HepG2 (cell line): ENCODE measurements around the gene HAGHL. TPM values are rescaled to one million over a fixed set of nuclear protein-coding genes. Genes with fewer than 3 reads are reported as not detected.

ENCODE experiments used
- ATAC-seq: fragments of 200-7000 bp; cut with Tn5 transposase; 3 replicates; pipeline ENCODE4 v1.9.1; 2020; ENCODE audit warnings: mild to moderate bottlenecking, moderate library complexity
- BruUV-seq: library from RNA; stranded (reverse); fragments of 400-500 nt; replicated peaks from 2 replicates; lab custom pipeline; 2021; lab: Mats Ljungman, UMichigan
- CTCF ChIA-PET: fragments of 300-600 bp; formaldehyde crosslinking; extraction: SDS; loops from one replicate; lab custom pipeline; 2021; ENCODE audit warnings: low total read pairs, inconsistent platforms, low intra/inter-chr PET ratio; lab: Yijun Ruan, JAX
- POLR2A ChIA-PET: fragments of 350-600 bp; sonication (Branson Sonifier 250); formaldehyde crosslinking; loops from one replicate; lab custom pipeline; 2020; ENCODE audit warnings: antibody characterized with exemption, inconsistent platforms; lab: Yijun Ruan, JAX
- DNase-seq: peaks from one replicate; pipeline ENCODE4 v3.0.0-alpha.2; 2015; ENCODE audit warnings: low spot score
- FAIRE-seq: peaks from 3 replicates; lab custom pipeline; 2011; peaks lifted over from hg19 to GRCh38; lab: Jason Lieb, UNC
- H2AFZ ChIP-seq: one replicate; pipeline ENCODE4 v1.6.1; 2011; ENCODE audit warnings: low read length, inconsistent platforms
- H3K27ac ChIP-seq: fragments of 300-600 bp; 3 replicates; pipeline ENCODE4 v1.8.0; 2011; ENCODE audit warnings: mixed run types, mild to moderate bottlenecking, mixed read lengths, low read length, inconsistent platforms; ENCODE audit not compliant: insufficient read depth; ENCODE audit errors: extremely low read length
- H3K27me3 ChIP-seq, 2 experiments: fragments of 200-600 bp in 1 of 2; 2 replicates in 1 of 2; 3 replicates in 1 of 2; pipeline versions ENCODE4 v1.6.0 to v1.8.0; 2011; ENCODE audit warnings: low read length in 2 of 2, mild to moderate bottlenecking in 2 of 2, moderate library complexity in 2 of 2, inconsistent platforms in 1 of 2; ENCODE audit not compliant: insufficient read depth in 2 of 2, control insufficient read depth in 1 of 2
- H3K36me3 ChIP-seq, 2 experiments: fragments of 200-600 bp in 1 of 2; replicated peaks in 1 of 2; 2 replicates in 1 of 2; 3 replicates in 1 of 2; pipeline versions ENCODE4 v1.5.1 to v1.8.0; 2011; ENCODE audit warnings: low read length in 2 of 2, inconsistent platforms in 1 of 2; ENCODE audit not compliant: insufficient read depth in 2 of 2, control insufficient read depth in 1 of 2
- H3K4me1 ChIP-seq: 2 replicates; pipeline ENCODE4 v1.5.1; 2012; ENCODE audit warnings: low read length, inconsistent platforms; ENCODE audit not compliant: insufficient read depth
- H3K4me2 ChIP-seq: 2 replicates; pipeline ENCODE4 v1.6.0; 2011; ENCODE audit warnings: low read depth, low read length, inconsistent platforms
- H3K4me3 ChIP-seq, 3 experiments: fragments of 200-600 bp in 1 of 3; sonication (generic), shearing (Covaris generic) in 1 of 3; replicated peaks in 1 of 3; 2 replicates each; pipeline ENCODE4 v1.5.1; 2011 to 2016; ENCODE audit warnings: low read length in 3 of 3, inconsistent platforms in 2 of 3, low read depth in 2 of 3, mild to moderate bottlenecking in 2 of 3, control low read depth in 1 of 3, mixed read lengths in 1 of 3; ENCODE audit not compliant: insufficient read depth in 1 of 3
- H3K79me2 ChIP-seq: one replicate; pipeline ENCODE4 v1.6.1; 2011; ENCODE audit warnings: low read length, inconsistent platforms; ENCODE audit not compliant: insufficient read depth
- H3K9ac ChIP-seq: 2 replicates; pipeline ENCODE4 v1.6.0; 2011; ENCODE audit warnings: mild to moderate bottlenecking, low read depth, low read length, inconsistent platforms; ENCODE audit not compliant: insufficient read depth
- H3K9me3 ChIP-seq: 2 replicates; pipeline ENCODE4 v1.5.1; 2012; ENCODE audit warnings: mild to moderate bottlenecking, low read length
- H4K20me1 ChIP-seq: 2 replicates; pipeline ENCODE4 v1.6.0; 2011; ENCODE audit warnings: inconsistent platforms, mild to moderate bottlenecking, low read length, moderate library complexity; ENCODE audit not compliant: insufficient read depth
- ARHGAP35 ChIP-seq: sonication (generic); formaldehyde crosslinking; IDR thresholded peaks from 2 replicates; pipeline ENCODE4 v1.9.0; 2022; ENCODE audit warnings: mild to moderate bottlenecking, inconsistent platforms, moderate library complexity, missing genetic modification reagents, borderline replicate concordance
- CHD4 ChIP-seq: fragments of 200-600 bp; sonication (generic); IDR thresholded peaks from 2 replicates; pipeline ENCODE4 v1.7.0; 2017; ENCODE audit warnings: mild to moderate bottlenecking, low read length, borderline replicate concordance
- LCORL ChIP-seq, 2 experiments: fragments of 450-650 bp in 1 of 2; sonication (generic) in 1 of 2; formaldehyde crosslinking in 1 of 2; IDR thresholded peaks; 2 replicates each; pipeline versions ENCODE4 v1.5.0 to v1.6.1; 2017 to 2020; ENCODE audit warnings: antibody characterized with exemption in 1 of 2, missing genetic modification reagents in 1 of 2
- MAFF ChIP-seq: IDR thresholded peaks from 2 replicates; pipeline ENCODE4 v1.6.1; 2011; ENCODE audit warnings: low read depth, low read length, improper control_type of control experiment
- SOX13 ChIP-seq, 3 experiments: fragments of 450-650 bp in 1 of 3; sonication (generic) in 1 of 3; formaldehyde crosslinking in 1 of 3; IDR thresholded peaks in 2 of 3; conservative IDR thresholded peaks in 1 of 3; 2 replicates each; pipeline versions ENCODE4 v1.5.0 to v1.6.1; 2016 to 2020; ENCODE audit warnings: antibody characterized with exemption in 1 of 3, mild to moderate bottlenecking in 1 of 3, missing compliant biosample characterization in 1 of 3, missing genetic modification reagents in 1 of 3, moderate library complexity in 1 of 3
- SRSF1 ChIP-seq: fragments of 200-400 bp; formaldehyde crosslinking; optimal IDR thresholded peaks from 2 replicates; pipeline ENCODE3; 2017; ENCODE audit warnings: mild to moderate bottlenecking, low read depth, low read length, moderate library complexity
- TARDBP ChIP-seq: sonication (generic); formaldehyde crosslinking; IDR thresholded peaks from 2 replicates; pipeline ENCODE4 v1.8.0; 2022; ENCODE audit warnings: mild to moderate bottlenecking, missing genetic modification reagents
- YY1 ChIP-seq: IDR thresholded peaks from 2 replicates; pipeline ENCODE4 v1.6.1; 2011; ENCODE audit warnings: low read length, low read depth, moderate library complexity, mild to moderate bottlenecking; ENCODE audit not compliant: insufficient read depth, insufficient replicate concordance
- ZBTB38 ChIP-seq: sonication (generic); formaldehyde crosslinking; IDR thresholded peaks from 2 replicates; pipeline ENCODE4 v1.5.1; 2020; ENCODE audit warnings: mild to moderate bottlenecking, missing genetic modification reagents
- ZBTB4 ChIP-seq: sonication (generic); formaldehyde crosslinking; IDR thresholded peaks from 2 replicates; pipeline ENCODE4 v1.4.0; 2020; ENCODE audit warnings: missing genetic modification reagents, mild to moderate bottlenecking, borderline replicate concordance
- ZNF235 ChIP-seq: sonication (generic); formaldehyde crosslinking; IDR thresholded peaks from 2 replicates; pipeline ENCODE4 v1.8.1; 2023; ENCODE audit warnings: mild to moderate bottlenecking, missing genetic modification reagents, borderline replicate concordance
- ZNF547 ChIP-seq: sonication (generic); formaldehyde crosslinking; IDR thresholded peaks from 2 replicates; pipeline ENCODE4 v1.5.1; 2020; ENCODE audit warnings: mild to moderate bottlenecking, missing genetic modification reagents
- ZNF761 ChIP-seq: sonication (generic); formaldehyde crosslinking; conservative IDR thresholded peaks from 2 replicates; pipeline ENCODE4 v1.4.0; 2020; ENCODE audit warnings: mild to moderate bottlenecking, missing genetic modification reagents
- ZNF83 ChIP-seq: sonication (generic); formaldehyde crosslinking; IDR thresholded peaks from 2 replicates; pipeline ENCODE4 v1.4.0; 2020; ENCODE audit warnings: missing genetic modification reagents, mild to moderate bottlenecking, borderline replicate concordance
- ZSCAN31 ChIP-seq: sonication (generic); formaldehyde crosslinking; IDR thresholded peaks from 2 replicates; pipeline ENCODE4 v1.5.0; 2020; ENCODE audit warnings: low read depth, mild to moderate bottlenecking, missing genetic modification reagents
- WGBS: methylation state at CpG from one replicate; pipeline ENCODE4 v1.1.6; 2017; ENCODE audit warnings: low lambda C conversion rate; 5-methylcytosine and 5-hydroxymethylcytosine counted together
- in situ Hi-C: cut with HindIII; loops from 2 replicates; pipeline ENCODE4 v1.10.0; 2017; ENCODE audit warnings: low pct_unique_long_range_greater_than_20kb; ENCODE audit not compliant: extremely low pct_ligation_motif_present
- intact Hi-C: fragments of 100-400 bp; cut with micrococcal nuclease; formaldehyde crosslinking; loops from one replicate; pipeline ENCODE4 v1.10.0; 2022; ENCODE audit not compliant: unreplicated experiment
- polyA plus RNA-seq, 8 experiments: library from polyadenylated mRNA; depleted of rRNA in 3 of 8; stranded (reverse) in 7 of 8; unstranded in 1 of 8; fragments of >200 nt; fragmentation: Illumina TruSeq in 4 of 8; extraction: Trizol in 4 of 8; gene quantifications; 2 replicates each; pipeline versions ENCODE4 v1.2.1 to v1.2.3, GENCODE V29; 2011 to 2016; ENCODE audit warnings: low read depth in 4 of 8, missing spikeins in 1 of 8, mixed read lengths in 1 of 8; ENCODE audit not compliant: insufficient read depth in 1 of 8
- total RNA-seq, 5 experiments: library from RNA; depleted of rRNA; stranded (reverse); fragments of >200 nt; fragmentation: Illumina TruSeq; extraction: Trizol; gene quantifications; 2 replicates each; pipeline ENCODE4 v1.2.3, GENCODE V29; 2016; ENCODE audit warnings: low read depth in 1 of 5
- TF ChIP-seq, protein P1 (sequence below): IDR thresholded peaks from 2 replicates; pipeline ENCODE4 v1.6.1; 2012; ENCODE audit warnings: inconsistent platforms
- TF ChIP-seq, protein P2 (sequence below): IDR thresholded peaks from 2 replicates; pipeline ENCODE4 v1.6.1; 2016; ENCODE audit warnings: missing compliant biosample characterization, missing genetic modification reagents, borderline replicate concordance

HAGHL gene
- total and polyA plus RNA-seq, 2 of the 13 experiments (the other 11 are each of a cell fraction or from before 2014, with no cell fraction given) = 3.4 to 8.4 TPM

- Histone ChIP-seq H3K4me2 (peak overlapping the region; percentile 92), H3K9me3 (no peaks in the 10 kb centered on the region), H3K27me3 (peaks cover 0 to 8% of the 10 kb centered on the region in 2 experiments; a peak in 2 of 5 replicates), H2AFZ (no peak overlapping the region), H4K20me1 (peaks cover 5% of the 10 kb centered on the region), H3K27ac (peak overlapping the region; percentile 45), H3K79me2 (peaks cover 3% of the 10 kb centered on the region), H3K9ac (peak overlapping the region; percentile 54), H3K36me3 (no peaks in the 10 kb centered on the region), H3K4me3 (peak overlapping the region; percentile 58 to 77 (median 66); a peak in 5 of 6 replicates), H3K4me1 (peaks cover 51% of the 10 kb centered on the region)
- BruUV-seq = no TSS peak
- in situ Hi-C loops = no loop called here
- CTCF ChIA-PET = no interaction called here
- peak; percentile 38 for ATAC-seq
- FAIRE-seq = no peak
- intact Hi-C loops = no loop called here
- WGBS = 0% methylated on average over 3 of the region's 74 CpGs
- POLR2A ChIA-PET = interaction anchor here (1.0 to 2.4 kb wide), 11 partner anchors 10 to 73 kb away, joined by 3 to 14 read pairs (median 6); partner anchors contain the start of genes CCDC78, CHTF18, CIAO3 and HAGHL
- DNase-seq = no peak
- TF ChIP-seq ZBTB4 (no peak), ZSCAN31 (CRISPR knock-in tag) (0 out of 2 replicates have a peak, but pooled peaks have one; percentile 24), MAFF (no peak), SRSF1 (peak; percentile 59), YY1 (no peak), ARHGAP35 (CRISPR knock-in tag) (no peak), CHD4 (no peak), ZNF761 (no peak), LCORL (IDR thresholded peaks at IDR 0.05) (no peak), LCORL (CRISPR knock-in tag; IDR thresholded peaks at IDR 0.05) (no peak), ZBTB38 (CRISPR knock-in tag) (no peak; the same call in 1 of the 2 replicates), ZNF547 (CRISPR knock-in tag) (no peak), SOX13 (IDR thresholded peaks at IDR 0.05) (no peak), SOX13 (CRISPR knock-in tag; conservative IDR thresholded peaks at IDR 0.05 in 1 of 2, IDR thresholded peaks at IDR 0.05 in 1 of 2) (no peak), ZNF235 (CRISPR knock-in tag) (no peak), TARDBP (0 out of 2 replicates have a peak, but pooled peaks have one; percentile 28), ZNF83 (CRISPR knock-in tag) (no peak)
- TF ChIP-seq, protein P1, sequence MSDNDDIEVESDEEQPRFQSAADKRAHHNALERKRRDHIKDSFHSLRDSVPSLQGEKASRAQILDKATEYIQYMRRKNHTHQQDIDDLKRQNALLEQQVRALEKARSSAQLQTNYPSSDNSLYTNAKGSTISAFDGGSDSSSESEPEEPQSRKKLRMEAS = 0 out of 2 replicates have a peak, but pooled peaks have one; percentile 3
- TF ChIP-seq, protein P2, sequence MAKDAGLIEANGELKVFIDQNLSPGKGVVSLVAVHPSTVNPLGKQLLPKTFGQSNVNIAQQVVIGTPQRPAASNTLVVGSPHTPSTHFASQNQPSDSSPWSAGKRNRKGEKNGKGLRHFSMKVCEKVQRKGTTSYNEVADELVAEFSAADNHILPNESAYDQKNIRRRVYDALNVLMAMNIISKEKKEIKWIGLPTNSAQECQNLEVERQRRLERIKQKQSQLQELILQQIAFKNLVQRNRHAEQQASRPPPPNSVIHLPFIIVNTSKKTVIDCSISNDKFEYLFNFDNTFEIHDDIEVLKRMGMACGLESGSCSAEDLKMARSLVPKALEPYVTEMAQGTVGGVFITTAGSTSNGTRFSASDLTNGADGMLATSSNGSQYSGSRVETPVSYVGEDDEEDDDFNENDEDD (CRISPR knock-in tag) = 0 out of 2 replicates have a peak, but pooled peaks have one; percentile 9
Measured at GRCh38 chr16:715477-716199, 11.3 kb upstream of the HAGHL start.
